Urothelium cell line (cell line): ENCODE results near the gene ITIH4.
"Not testable (repeated sequence)": the region's sequence is repeated elsewhere in the genome, so short reads cannot be mapped to it uniquely, and the experiment has no call there.

Source experiments
- DNase-seq: peaks from one replicate; pipeline ENCODE4 v3.0.0; 2011; ENCODE audit warnings: low spot score, mixed read lengths
- FAIRE-seq: peaks from 2 replicates; lab custom pipeline; 2011; peaks lifted over from hg19 to GRCh38; lab: Jason Lieb, UNC

ITIH4 gene

DNA sequence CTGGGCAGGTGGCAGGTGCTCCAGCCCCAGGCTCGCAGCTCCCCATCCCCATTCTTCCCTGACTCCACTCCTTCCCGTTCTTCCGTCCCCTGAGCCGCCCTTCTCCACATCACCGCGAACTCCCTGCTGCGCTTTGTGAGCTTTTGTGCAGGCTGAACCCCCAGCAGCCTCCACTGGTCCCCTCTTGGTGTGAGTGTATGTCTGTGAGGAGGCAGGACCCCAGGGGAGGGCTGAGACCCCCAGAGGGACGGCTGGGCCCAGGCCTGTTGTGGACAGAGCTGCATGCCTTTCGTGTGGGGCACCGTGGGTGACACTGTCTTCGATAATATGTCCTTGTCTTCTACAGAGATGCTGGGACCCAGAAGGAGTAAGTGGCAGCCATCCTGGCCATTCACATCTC lies 43.2 kb downstream of the ITIH4 start:
- no peak for FAIRE-seq
- no peak for DNase-seq

DNA sequence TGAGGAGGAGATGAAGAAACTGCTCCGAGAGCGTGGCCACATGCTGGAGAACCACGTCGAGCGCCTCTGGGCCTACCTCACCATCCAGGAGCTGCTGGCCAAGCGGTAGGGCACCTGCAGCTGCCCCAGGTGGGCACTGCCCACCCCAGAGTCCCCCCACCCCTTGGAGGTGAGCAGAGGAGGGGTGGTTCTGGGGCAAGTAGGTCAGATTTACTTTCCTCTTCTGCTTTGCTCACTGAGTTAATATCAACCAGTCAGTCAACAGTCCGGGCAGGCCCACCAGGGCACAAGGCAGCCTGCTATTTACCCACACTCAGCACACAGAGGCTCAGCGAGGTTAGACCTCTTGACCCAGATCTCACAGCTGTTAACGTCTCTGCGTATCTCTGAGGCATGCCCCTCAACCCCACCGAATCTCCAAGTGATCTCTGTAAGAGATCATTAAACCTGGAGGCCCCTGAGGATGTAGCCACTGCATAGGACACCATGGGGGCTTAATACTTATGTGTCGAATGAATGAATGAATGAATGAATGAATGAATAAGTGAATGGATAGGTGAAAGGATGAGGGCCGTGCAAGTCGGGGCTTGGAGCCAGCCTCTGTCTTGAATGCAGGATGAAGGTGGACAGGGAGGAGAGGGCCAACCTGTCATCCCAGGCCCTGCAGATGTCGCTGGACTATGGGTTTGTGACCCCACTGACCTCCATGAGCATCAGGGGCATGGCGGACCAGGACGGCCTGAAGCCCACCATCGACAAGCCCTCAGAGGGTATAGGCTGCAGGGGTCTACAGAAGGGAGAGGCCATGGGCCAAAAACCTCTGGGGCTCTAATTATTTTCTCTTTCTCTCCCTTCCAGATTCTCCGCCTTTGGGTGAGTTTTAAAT lies 43.9 kb downstream of the ITIH4 start:
- DNase-seq (no peak), FAIRE-seq (no peak)

DNA sequence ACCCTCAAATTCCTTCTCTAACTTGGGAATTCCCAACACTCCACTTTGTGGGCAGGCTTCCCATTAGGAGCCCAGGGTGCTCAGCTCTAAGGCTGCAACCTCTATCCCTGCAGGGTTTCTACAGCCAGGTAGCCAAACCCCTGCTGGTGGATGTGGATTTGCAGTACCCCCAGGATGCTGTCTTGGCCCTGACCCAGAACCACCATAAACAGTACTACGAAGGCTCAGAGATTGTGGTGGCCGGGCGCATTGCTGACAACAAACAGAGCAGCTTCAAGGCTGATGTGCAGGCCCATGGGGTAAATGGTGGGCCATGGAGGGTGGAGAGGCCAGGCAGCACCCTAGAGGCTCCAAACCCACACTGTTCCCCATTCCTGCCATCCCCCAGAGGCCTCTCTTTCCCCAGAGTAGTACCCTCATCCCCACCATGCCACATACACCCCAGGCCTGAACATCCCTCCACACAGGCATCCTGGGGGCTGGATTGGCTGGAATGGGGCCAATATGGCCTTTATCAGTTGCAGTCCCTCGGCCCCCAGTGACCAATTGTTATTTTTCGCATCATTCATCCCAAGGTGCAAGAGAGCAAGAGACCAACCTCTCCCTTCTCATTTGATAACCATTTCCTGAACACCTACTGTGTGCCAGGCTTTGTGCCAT lies 45.4 kb downstream of the ITIH4 start:
- FAIRE-seq: no peak
- DNase-seq: no peak

DNA sequence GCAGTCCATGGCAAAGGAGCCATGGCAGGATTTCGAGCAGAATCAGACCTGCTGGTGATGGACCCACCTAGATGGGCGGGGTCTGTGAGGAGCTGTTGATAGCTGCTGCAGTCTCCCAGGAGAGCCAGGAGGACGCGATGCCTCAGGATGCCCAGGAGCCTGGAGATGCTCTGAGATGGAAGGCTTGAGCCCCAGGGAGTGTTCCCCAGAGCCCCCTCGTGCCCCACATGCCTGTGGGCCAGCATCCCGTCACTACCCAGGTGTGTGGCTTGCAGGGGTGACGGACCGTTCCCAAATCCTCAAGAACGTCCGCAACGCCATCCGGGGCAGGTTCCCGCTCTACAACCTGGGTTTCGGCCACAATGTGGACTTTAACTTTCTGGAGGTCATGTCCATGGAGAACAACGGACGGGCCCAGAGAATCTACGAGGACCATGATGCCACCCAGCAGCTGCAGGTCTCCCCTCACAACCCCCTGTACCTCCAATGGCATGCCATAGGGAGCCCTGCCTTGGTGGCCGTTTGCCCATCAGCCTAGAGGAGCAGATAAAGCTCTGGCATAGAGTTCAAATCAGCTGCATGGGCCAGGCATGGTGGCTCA lies 46.4 kb downstream of the ITIH4 start:
- DNase-seq (no peak), FAIRE-seq (no peak)

DNA sequence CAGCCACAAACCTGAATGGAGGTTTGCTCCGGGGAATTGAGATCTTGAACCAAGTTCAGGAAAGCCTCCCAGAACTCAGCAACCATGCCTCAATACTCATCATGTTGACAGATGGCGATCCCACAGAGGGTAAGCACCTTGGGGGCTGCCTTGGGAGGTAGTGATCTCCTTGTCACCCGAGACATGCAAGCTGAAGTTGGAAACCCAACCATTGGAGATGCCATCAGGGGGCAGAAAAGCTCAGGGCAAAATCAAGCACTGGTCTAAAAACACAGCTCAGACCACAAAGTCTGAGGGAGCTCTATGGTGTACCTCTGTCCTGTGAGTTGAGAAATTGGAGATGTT lies 47.3 kb downstream of the ITIH4 start:
- DNase-seq (no peak), FAIRE-seq (no peak)

DNA sequence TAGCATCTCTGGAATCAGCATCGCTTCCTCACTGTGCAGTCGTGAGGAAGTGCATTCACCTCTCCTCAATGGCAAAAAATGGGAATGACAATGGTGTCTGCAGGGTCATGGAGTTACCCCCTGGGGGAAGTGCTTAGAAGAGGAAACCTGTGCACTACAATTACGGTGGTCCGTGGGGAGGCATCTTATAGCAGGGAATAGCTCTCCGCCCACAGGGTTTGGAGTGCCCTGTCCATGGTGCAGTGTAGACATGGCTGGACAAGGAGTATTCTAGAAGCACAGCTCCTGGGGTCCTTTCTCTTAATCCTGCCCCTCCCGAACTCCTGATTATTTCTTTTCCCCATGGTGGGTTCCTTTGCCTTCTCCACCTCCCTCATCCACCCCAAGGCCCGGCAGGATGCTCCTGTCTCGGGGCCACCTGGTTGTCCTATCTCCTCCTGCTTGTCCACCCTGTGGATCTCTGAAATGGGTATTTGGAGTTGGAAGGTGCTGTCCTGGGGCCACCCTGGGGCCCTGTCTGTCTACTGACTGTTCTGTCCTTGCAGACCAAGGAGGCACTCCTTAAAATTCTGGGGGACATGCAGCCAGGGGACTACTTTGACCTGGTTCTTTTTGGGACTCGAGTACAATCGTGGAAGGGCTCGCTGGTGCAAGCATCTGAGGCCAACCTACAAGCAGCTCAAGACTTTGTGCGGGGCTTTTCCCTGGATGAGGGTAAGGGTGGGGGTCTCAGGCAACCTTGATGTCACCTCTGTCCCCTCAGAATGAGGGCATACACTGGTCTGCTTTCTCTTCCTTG lies 47.9 kb downstream of the ITIH4 start:
- FAIRE-seq: no peak
- DNase-seq: no peak

DNA sequence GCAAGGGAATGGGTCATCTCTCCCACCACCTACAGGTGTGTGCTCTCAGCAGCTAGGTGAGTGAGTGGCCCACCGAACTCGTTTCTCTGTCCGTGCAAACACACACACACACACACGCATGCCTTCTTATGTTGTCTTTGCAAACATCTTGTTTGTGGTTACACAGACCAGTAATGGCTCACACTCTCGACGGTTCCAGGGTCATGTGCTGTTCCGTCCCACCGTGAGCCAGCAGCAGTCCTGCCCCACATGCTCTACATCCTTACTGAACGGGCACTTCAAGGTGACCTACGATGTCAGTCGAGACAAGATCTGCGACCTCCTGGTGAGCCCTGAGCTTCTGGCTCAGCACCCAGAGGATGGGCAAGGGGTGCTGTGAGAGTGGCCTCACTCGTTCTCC lies 48.7 kb downstream of the ITIH4 start:
- DNase-seq (no peak), FAIRE-seq (no peak)

DNA sequence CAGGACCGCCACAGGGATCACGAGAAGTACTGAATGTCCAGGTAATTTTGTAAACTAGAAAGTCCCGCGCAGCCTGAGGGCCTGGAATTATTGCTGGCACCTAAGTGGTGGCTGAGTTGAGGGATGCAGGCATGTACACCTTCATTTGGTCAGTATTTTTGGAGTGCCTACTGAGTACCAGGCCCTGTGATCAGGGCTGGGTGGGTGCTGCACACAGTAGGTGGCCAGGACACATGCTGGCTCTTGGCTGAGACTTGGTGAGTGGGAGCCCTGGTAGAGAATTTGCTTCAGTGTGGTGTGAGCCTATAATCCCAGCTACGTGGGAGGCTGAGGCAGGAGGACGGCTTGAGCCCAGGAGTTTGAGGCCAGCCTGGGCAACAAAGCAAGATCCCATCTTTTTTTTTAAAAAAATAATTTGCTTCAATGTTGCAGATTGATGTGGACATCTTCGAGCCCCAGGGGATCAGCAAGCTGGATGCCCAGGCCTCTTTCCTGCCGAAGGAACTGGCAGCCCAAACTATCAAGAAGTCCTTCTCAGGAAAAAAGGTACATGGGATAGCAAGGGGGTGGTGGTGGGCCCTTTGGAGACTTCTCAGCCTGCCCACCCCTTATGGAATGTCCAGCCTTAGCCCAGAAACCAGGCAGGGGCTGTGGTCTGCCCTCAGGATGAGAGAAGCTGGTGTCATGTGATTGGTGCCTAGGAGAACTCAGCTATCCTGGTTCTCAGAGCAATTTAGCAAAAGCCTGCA lies 50.5 kb downstream of the ITIH4 start:
- DNase-seq (no peak), FAIRE-seq (no peak)

DNA sequence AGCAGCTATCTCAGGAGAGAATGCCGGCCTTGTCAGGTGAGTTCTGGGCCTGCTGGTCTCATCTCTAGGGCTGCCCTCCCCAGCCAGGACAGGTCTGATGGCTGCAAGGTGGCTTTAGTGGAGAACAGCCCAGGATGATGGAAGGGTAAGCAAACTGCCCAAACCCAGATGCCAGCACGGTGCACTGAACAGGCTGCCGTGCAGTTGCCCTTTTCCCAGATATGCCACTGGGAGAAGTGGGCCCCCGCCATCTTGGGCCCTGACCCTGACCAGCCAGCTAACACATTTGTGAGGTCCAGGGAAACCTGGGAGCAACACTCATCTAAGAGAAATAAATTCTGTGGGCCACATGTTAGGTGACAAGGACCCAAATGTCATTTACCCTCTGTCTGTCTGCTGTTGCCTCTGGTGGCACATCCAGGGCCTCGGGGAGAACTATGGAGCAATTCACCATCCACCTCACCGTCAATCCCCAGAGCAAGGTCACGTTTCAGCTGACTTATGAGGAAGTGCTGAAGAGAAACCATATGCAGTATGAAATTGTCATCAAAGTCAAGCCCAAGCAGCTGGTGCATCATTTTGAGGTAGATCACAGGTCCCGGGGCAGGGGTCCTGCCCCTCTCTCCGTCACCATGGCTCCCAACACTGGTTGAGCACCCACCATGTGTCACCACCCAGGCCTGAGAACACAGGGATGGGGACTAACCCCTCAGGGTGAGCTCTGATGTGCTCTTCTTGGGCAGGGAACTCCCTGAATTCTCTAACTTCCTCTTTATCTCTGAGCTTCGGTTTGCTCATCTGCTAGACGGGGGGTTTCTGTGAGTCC lies 51.2 kb downstream of the ITIH4 start:
- FAIRE-seq (no peak), DNase-seq (no peak)

DNA sequence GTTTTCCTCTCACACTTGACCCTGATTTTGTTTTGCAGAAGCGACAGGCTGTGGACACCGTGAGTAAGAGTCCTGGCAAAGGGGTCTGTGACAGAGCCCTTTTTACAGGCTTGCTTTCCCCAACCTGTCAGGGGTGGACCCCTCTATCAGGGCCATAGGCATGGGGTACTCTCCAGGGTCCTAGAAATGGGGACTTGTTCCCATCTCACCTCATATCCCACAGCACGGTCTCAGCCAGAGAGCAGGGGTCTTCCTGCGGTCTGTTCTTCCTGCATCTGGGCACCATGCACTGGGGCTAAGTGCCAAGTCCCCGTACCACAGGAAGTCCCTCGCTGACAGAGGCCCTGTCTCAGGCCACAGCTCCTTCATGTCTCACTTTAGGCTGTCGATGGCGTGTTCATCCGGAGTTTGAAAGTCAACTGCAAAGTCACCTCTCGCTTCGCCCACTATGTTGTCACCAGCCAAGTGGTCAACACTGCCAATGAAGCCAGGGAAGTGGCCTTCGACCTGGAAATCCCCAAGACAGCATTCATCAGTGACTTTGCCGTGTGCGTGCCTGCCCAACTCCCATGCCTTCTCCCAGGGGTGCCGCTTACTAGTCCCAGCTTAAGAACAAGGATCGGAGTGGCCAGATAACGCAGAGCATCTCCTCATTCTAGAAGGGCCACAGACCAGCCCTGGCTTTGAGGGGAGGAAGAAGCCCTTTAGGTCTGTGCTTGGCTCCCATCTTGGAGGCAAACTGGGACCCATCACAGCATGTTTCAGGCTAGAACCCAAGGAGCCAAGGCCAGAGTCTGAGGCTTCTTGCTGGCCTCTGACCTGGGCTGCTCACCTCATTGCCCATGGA lies 52.3 kb downstream of the ITIH4 start:
- DNase-seq: no peak
- FAIRE-seq: no peak

DNA sequence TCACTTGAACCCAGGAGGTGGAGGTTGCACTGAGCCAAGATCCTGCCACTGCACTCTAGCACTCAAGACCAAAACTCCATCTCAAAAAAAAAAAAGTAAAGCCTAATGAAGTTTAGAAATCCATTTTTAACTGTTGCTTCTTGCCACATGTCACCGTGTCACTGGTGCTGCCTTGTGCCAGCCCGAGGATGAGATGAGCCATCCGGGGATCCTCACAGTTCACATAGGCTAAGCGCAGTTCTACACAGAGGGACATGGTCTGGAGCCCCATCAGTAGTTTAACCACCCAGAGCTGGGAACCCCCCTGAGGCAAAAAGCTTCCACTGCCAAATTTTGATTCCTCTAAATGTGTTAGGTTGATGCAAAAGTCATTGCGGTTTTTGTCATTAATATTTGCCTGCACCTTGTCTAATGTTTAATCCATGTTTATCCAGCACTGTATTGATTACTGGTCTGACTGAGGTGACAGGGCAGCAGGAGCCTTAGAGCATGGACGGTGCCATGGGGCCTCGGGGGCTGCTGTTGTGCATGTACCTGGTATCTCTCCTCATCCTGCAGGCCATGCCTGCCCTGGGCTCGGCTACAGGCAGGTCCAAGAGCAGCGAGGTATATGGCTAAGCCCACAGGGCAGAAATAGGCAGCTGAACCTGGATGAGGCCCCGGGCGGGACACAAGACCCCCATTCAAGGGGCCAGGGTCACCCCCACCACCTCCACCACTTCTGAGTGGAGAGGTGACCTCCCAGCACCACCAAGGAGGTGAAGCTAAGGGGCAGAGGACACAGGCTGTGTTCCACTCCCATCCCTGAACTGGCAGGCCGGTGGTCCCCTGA lies 53.1 kb downstream of the ITIH4 start, which contains the start of gene ITIH1:
Gene ITIH1, plus strand, starts transcription at position 473 of the 832 bp plus-strand sequence. Its CDS starts 17 bp downstream, at position 490.
- FAIRE-seq (no peak), DNase-seq (no peak)

DNA sequence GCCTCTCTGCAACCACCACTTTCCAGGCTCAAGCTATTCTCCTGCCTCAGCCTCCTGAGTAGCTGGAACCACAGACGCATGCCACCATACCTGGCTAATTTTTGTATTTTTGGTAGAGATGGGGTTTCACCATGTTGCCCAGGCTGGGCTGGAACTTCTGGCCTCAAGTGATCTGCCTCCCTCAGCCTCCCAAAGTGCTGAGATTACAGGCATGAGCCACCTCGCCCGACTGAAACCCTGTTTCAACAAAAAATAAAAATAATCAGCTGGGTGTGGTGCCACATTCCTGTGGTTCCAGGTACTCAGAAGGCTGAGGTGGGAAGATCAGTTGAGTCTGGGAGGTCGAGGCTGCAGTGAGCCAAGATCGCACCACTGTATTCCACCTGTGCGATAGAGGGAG lies 54.0 kb downstream of the ITIH4 start:
- DNase-seq, FAIRE-seq: not testable (repeated sequence)

DNA sequence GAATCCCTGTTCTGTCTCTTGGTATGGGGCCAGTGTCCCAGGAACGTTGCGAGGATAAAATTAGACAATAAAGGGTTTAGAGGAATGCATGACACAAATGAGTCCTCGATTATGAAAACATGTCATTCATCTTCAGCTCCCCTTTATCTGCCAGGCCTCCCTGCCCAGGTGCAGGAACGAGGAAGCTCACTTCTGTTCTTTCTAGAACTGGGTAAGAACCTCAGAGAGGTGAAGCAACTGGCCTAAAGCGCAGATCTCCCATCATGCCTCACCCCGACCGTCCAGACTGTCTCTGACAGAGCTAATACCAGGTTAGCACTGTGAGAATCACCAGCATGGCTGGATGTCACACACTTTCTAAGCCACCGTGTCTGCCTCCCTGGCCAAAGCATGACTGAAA lies 54.6 kb downstream of the ITIH4 start:
- DNase-seq (no peak), FAIRE-seq (no peak)

DNA sequence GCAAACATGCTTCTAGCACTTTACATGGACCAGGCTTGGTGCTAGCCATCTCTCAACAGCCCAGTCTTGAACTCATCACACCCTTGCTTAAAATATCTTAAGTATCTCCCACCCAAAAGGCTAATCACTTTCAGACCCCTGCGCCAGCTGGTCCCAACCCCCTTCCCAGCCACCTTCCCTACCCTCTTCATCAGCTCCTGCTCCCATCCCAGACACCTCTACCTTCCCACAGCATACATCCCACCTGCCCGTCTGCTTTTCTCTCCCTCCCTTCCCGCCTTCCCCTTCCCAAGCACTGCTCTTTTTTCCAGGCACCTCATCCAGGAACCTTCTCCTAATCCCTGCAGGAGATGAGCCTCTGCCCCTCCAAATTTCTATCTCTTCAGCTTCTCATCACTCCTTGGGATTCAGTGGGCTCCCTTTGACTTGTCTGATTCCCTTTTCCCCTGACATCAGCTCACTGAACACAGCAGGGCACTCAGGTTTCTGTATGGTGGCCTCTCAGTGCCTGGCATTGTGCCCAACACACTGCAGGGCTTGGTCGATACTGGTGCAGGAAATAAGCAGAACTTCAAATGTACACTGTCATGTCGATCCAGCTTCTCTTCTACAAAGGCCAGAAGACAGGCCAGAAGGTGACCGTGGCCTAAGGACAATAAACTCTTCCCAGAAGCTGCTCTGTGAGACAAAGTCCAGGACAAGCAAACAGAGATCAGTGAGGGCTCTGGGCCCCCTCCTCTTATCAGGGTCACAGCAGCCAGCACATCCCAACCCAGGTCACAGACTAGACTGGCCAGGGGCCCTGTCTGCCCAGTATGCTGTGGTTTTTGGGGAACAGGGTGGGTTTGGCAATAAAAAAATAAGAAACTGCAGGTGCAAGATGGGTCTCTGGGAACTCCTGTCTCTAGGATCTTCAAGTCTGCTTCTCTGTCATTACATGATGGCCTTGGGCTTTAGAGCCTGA lies 55.3 kb downstream of the ITIH4 start:
- FAIRE-seq (no peak), DNase-seq (peak; percentile 2)

DNA sequence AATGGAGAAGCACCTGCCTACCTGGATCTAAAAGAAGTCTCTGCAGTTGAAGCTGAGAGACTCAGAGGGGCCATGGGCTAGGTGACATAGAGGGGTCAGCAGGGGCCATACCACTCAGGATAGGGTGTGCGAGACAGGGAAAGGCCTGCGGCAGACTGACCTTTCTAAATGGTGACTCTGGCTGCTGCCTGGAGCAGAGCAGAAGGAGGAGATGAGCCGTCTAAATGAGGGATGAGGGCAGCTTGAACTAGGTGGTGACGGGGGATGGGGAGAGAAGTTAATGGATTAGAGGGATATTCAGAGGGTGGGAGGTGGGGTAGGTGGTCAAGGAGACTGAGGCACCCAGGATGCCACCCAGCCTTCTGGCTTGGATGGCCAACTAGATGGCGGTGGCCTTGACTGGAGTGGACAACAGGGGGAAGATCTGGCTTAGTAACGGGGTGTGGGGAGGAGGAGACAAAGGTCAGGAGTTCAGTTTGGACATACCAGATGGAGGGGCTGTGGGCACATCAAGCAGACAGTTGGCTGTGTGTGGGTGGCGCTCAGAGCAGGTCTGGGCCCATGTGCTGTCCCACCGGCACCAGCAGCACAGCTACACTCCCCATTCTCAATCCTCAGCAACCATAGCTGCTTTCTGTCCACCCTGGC lies 56.3 kb downstream of the ITIH4 start:
- FAIRE-seq (no peak), DNase-seq (no peak)
